ENCODE measurements around the gene MMADHC. TPM values are rescaled to one million over a fixed set of nuclear protein-coding genes. Genes with fewer than 3 reads are reported as not detected.

MMADHC gene
- total and polyA plus RNA-seq, 9 of the 15 experiments (the other 6 are each of a cell fraction or from before 2014, with no cell fraction given), result 187 to 850 (median 271) TPM

DNA sequence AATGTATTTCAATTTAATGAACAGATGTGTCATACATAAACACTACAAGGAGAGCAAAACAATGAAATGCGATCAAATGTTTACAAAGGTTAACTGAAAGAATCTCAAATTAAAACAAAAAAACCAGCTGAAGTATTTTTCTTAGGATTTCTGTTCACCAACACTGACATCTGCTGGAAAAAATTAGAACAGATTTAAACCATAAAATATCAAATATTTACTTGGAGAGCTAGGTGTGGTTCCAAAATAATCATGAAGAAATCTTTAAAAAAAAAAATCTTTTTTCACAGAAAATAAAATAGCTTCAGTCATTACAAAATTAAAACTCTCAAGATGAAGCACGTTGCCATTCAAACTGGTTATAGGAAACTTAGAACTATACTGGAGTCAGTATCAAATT lies 13.8 kb downstream of the MMADHC start:
- no peak overlapping the region for H3K4me2 ChIP-seq (ENCODE audit: insufficient read depth, low read length)
- DNase-seq (ENCODE audit: extremely low read depth in 1 of 4, low spot score in 3 of 4) (no peak), ATAC-seq (no peak), FAIRE-seq (peak; percentile 19)
- BruUV-seq (replicated peaks), result no TSS peak
- H3K27me3 ChIP-seq (ENCODE audit: control insufficient read depth in 2 of 2, insufficient read depth in 2 of 2, low read length in 2 of 2), result no peaks in the 10 kb centered on the region
- no peaks in the 10 kb centered on the region for H3K9me1 ChIP-seq (ENCODE audit: control insufficient read depth, insufficient read depth, low read length)
- H3K79me2 ChIP-seq (ENCODE audit: control insufficient read depth, insufficient read depth, low read length), result 0 out of 3 replicates have a peak, but pooled peaks cover 3% of the 10 kb centered on the region
- H3K27ac ChIP-seq (ENCODE audit: extremely low read depth, low read depth, low read length), result no peak overlapping the region
- H4K20me1 ChIP-seq (replicated peaks; ENCODE audit: control insufficient read depth, insufficient read depth, low read length), result no peaks in the 10 kb centered on the region
- no peaks in the 10 kb centered on the region for H3K4me1 ChIP-seq (replicated peaks in 1 of 2; ENCODE audit: control insufficient read depth in 2 of 2, insufficient read depth in 2 of 2, low read length in 2 of 2)
- no peak overlapping the region for H3K4me3 ChIP-seq
- H2AFZ ChIP-seq (ENCODE audit: low read depth, low read length), result no peak overlapping the region
- no peak overlapping the region for H3K9ac ChIP-seq (ENCODE audit: insufficient read depth in 1 of 2, low read depth in 2 of 2, low read length in 2 of 2)
- H3K9me3 ChIP-seq (replicated peaks; ENCODE audit: control insufficient read depth, insufficient read depth, low read depth, low read length), result no peaks in the 10 kb centered on the region
- POLR2A ChIA-PET, result interaction anchor here (1.0 to 3.2 kb wide), 2 partner anchors 9 to 13 kb away, joined by 3 to 18 read pairs; partner anchors contain the start of gene MMADHC
- in situ Hi-C loops (cut with MboI) (loop anchor here (25.0 kb wide), 1 partner anchor 911 kb away; no protein-coding TSS in a partner anchor), intact Hi-C loops (cut with micrococcal nuclease) (no loop called here)
- peak; percentile 54; the same call in 1 of the 2 replicates for TF ChIP-seq POLR2H (tag; IDR thresholded peaks at IDR 0.05; ENCODE audit: low read depth)
- TF ChIP-seq CTCF (IDR thresholded peaks at IDR 0.05 in 2 of 3, conservative IDR thresholded peaks at IDR 0.05 in 1 of 3; ENCODE audit: insufficient read depth in 2 of 3, low read depth in 1 of 3, low read length in 3 of 3), result peak in 1 of 3 experiments; percentile 35; a peak in 1 of 6 replicates
- TF ChIP-seq RBFOX2 (IDR thresholded peaks at IDR 0.05; ENCODE audit: low read depth, low read length), result peak; percentile 18; the same call in 1 of the 2 replicates
- no peak for TF ChIP-seq FUS (optimal IDR thresholded peaks at IDR 0.05; ENCODE audit: low read depth, low read length)
- no peak for TF ChIP-seq ZBTB7A (IDR thresholded peaks at IDR 0.05; ENCODE audit: borderline replicate concordance, control insufficient read depth, low read depth, low read length)
- 90% methylated on average over 2 of the region's 2 CpGs for WGBS (ENCODE audit: insufficient coverage, low coverage, missing lambda C conversion rate)
- CTCF ChIA-PET (ENCODE audit: low intra/inter-chr PET ratio), result interaction anchor here (1.1 kb wide), 1 partner anchor 556 kb away, joined by 4 read pairs; no protein-coding TSS in a partner anchor
- H3K36me3 ChIP-seq (ENCODE audit: control insufficient read depth, insufficient read depth, low read length), result peaks cover 96% of the 10 kb centered on the region

Measured in K562 (cell line).